Fibroblast of upper back skin (primary cell): ENCODE data around the gene HAGHL.

Experiments used
- DNase-seq: peaks from one replicate; pipeline ENCODE4 v3.0.0-alpha.2; 2013

Gene HAGHL

GRCh38 chr16:776824-777223 is 49.9 kb downstream of the HAGHL start:
- DNase-seq, result no peak

DNA sequence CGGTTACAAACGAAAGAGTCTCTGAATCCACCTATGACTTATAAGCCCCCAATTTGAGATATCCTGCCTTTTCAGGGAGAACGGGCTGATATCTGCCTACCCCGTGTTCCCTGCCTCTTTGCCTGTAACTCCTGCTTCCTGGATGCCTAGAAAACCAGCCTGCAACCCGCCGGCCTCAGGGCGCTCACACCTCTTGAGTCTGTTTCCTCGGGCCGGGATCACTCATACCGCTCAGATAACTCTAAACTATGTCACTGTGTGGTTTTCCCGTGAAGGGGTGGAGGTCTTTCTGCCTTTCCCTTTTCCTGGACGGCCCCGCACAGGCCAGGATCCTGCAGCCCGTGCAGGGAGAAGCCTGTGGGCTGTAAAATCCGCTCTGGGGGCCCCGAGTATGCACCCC is 50.9 kb downstream of the HAGHL start:
- DNase-seq, result no peak

DNA sequence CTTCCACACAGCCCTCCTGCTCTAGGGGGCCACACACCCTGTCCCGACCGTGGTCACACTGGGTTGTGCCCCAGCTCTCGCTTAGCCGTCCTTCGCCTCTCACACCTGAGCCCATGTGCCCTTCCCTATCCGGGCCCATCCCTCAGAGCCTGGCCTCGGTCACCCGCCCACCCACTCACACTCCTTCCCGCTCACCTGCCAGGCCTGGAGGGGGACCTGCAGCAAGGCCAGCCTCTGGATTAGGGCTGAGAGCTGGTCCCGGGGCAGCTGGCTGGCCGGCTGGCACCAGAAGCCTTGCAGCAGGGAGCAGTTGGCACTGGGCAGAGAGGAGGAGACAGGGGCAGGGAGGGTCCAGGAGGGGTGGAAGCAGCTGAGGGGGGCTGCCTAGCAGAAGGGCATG is 51.5 kb downstream of the HAGHL start:
- DNase-seq, result no peak

GRCh38 chr16:778909-779527 is 52.1 kb downstream of the HAGHL start:
- DNase-seq, result no peak
